Testis (tissue), 2 donors: ENCODE data around the gene COMMD4.

ENCODE experiments used
- POLR2A ChIP-seq: fragments of 450-650 bp; IDR thresholded peaks from one replicate; pipeline ENCODE4 v1.6.1; 2017; ENCODE audit warnings: antibody characterized with exemption, mild to moderate bottlenecking, moderate library complexity
- TF ChIP-seq, protein P1 (sequence below), 3 experiments: fragments of 450-650 bp in 2 of 3; fragments of 200-600 bp in 1 of 3; sonication (generic) in 1 of 3; IDR thresholded peaks; one replicate each; pipeline ENCODE4 v1.5.1; 2016 to 2019; ENCODE audit warnings: antibody characterized with exemption in 3 of 3, mild to moderate bottlenecking in 2 of 3, moderate library complexity in 1 of 3

DNA sequence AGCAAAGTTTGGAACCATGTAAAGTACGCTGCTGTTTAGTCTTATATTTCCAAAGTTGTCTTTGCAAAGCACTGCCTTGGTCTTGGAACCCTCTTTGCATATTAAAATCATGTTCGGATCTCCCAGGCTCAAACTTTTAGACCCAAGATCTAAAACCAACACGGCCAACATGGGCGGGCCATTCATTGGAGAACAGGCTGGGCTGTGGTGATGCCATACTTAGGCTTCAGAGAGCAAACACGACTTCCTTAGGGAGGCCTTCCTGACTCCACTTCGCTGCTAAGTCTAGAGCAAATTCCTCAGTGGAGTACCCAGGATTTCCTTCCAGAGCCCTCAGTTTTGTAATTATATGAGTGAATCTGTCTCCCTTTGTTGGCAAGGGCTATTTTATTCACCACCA is 29.0 kb downstream of the COMMD4 start:
- TF ChIP-seq, protein P1, sequence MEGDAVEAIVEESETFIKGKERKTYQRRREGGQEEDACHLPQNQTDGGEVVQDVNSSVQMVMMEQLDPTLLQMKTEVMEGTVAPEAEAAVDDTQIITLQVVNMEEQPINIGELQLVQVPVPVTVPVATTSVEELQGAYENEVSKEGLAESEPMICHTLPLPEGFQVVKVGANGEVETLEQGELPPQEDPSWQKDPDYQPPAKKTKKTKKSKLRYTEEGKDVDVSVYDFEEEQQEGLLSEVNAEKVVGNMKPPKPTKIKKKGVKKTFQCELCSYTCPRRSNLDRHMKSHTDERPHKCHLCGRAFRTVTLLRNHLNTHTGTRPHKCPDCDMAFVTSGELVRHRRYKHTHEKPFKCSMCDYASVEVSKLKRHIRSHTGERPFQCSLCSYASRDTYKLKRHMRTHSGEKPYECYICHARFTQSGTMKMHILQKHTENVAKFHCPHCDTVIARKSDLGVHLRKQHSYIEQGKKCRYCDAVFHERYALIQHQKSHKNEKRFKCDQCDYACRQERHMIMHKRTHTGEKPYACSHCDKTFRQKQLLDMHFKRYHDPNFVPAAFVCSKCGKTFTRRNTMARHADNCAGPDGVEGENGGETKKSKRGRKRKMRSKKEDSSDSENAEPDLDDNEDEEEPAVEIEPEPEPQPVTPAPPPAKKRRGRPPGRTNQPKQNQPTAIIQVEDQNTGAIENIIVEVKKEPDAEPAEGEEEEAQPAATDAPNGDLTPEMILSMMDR (IDR thresholded peaks at IDR 0.05) = no peak
- TF ChIP-seq POLR2A = no peak
